GM12865 (cell line): Measurements from ENCODE around the gene RRM2.

Experiments used
- DNase-seq: peaks from one replicate; pipeline ENCODE4 v3.0.0; 2010; ENCODE audit warnings: low read depth
- H3K4me3 ChIP-seq: 2 replicates; pipeline ENCODE4 v1.5.1; 2011; ENCODE audit warnings: mild to moderate bottlenecking, low read depth, low read length, control low read depth
- CTCF ChIP-seq: IDR thresholded peaks from 2 replicates; pipeline ENCODE4 v1.5.1; 2011; ENCODE audit warnings: low read length, control low read depth, low read depth, inconsistent platforms; ENCODE audit not compliant: insufficient read depth; ENCODE audit errors: missing control alignments

Gene RRM2

GRCh38 chr2:10173258-10174005 is 50.9 kb downstream of the RRM2 start:
- no peak for TF ChIP-seq CTCF
- H3K4me3 ChIP-seq = no peak overlapping the region
- no peak for DNase-seq

GRCh38 chr2:10174173-10174572 is 51.6 kb downstream of the RRM2 start:
- TF ChIP-seq CTCF = no peak
- no peak overlapping the region for H3K4me3 ChIP-seq
- no peak for DNase-seq

GRCh38 chr2:10175441-10175840 is 52.9 kb downstream of the RRM2 start:
- H3K4me3 ChIP-seq = no peak overlapping the region
- no peak for TF ChIP-seq CTCF
- no peak for DNase-seq

GRCh38 chr2:10178751-10179150 is 56.2 kb downstream of the RRM2 start:
- H3K4me3 ChIP-seq = no peak overlapping the region
- no peak for TF ChIP-seq CTCF
- no peak for DNase-seq

GRCh38 chr2:10179422-10179821 is 56.9 kb downstream of the RRM2 start:
- no peak for TF ChIP-seq CTCF
- no peak overlapping the region for H3K4me3 ChIP-seq
- DNase-seq = no peak

GRCh38 chr2:10180229-10180628 is 57.7 kb downstream of the RRM2 start:
- no peak for DNase-seq
- no peak for TF ChIP-seq CTCF
- no peak overlapping the region for H3K4me3 ChIP-seq
